ENCODE results near the gene CCNA2.

Gene CCNA2

GRCh38 chr4:121794505-121795188, 29.0 kb downstream of the CCNA2 start:
- no peak for TF ChIP-seq CTCF (IDR thresholded peaks at IDR 0.05; ENCODE audit: low read depth, low read length)
- DNase-seq: no peak
- Histone ChIP-seq H3K27me3 (peaks cover 25% of the 10 kb centered on the region), H3K4me3 (ENCODE audit: low read depth, low read length) (no peak overlapping the region), H3K4me1 (no peaks in the 10 kb centered on the region), H3K36me3 (no peaks in the 10 kb centered on the region), H3K9me3 (no peaks in the 10 kb centered on the region)

GRCh38 chr4:121792966-121793365, 30.7 kb downstream of the CCNA2 start:
- no peak overlapping the region for H3K4me3 ChIP-seq (ENCODE audit: low read depth, low read length)
- H3K36me3 ChIP-seq: no peaks in the 10 kb centered on the region
- H3K27me3 ChIP-seq: peaks cover 39% of the 10 kb centered on the region
- TF ChIP-seq CTCF (IDR thresholded peaks at IDR 0.05; ENCODE audit: low read depth, low read length): no peak
- DNase-seq: no peak
- no peaks in the 10 kb centered on the region for H3K4me1 ChIP-seq
- no peaks in the 10 kb centered on the region for H3K9me3 ChIP-seq

DNA sequence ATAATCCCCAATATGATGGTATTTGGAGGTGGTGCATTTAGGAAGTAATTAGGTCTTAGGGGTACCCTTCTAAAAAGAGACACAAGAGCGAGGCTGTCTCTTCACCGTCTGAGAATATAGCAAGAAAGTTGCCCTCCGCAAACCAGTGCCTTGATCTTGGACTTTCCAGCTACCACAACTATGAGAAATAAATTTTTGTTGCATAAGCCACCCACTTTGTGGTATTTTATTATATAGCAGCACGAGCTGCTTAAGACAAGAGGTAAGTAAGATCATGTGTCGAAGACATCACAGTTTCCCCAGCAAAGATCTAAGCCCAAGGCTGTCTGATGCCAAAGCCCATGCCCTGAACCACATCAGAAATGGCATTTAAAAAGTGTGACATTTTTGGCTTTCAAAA, 32.2 kb downstream of the CCNA2 start:
- Histone ChIP-seq H3K36me3 (no peaks in the 10 kb centered on the region), H3K4me3 (ENCODE audit: low read depth, low read length) (no peak overlapping the region), H3K4me1 (no peaks in the 10 kb centered on the region), H3K9me3 (no peaks in the 10 kb centered on the region), H3K27me3 (peaks cover 41% of the 10 kb centered on the region)
- TF ChIP-seq CTCF (IDR thresholded peaks at IDR 0.05; ENCODE audit: low read depth, low read length): no peak
- no peak for DNase-seq

GRCh38 chr4:121790976-121791375, 32.7 kb downstream of the CCNA2 start:
- Histone ChIP-seq H3K36me3 (no peaks in the 10 kb centered on the region), H3K27me3 (peaks cover 41% of the 10 kb centered on the region), H3K4me1 (no peaks in the 10 kb centered on the region), H3K9me3 (no peaks in the 10 kb centered on the region), H3K4me3 (ENCODE audit: low read depth, low read length) (no peak overlapping the region)
- TF ChIP-seq CTCF (IDR thresholded peaks at IDR 0.05; ENCODE audit: low read depth, low read length): no peak
- no peak for DNase-seq

DNA sequence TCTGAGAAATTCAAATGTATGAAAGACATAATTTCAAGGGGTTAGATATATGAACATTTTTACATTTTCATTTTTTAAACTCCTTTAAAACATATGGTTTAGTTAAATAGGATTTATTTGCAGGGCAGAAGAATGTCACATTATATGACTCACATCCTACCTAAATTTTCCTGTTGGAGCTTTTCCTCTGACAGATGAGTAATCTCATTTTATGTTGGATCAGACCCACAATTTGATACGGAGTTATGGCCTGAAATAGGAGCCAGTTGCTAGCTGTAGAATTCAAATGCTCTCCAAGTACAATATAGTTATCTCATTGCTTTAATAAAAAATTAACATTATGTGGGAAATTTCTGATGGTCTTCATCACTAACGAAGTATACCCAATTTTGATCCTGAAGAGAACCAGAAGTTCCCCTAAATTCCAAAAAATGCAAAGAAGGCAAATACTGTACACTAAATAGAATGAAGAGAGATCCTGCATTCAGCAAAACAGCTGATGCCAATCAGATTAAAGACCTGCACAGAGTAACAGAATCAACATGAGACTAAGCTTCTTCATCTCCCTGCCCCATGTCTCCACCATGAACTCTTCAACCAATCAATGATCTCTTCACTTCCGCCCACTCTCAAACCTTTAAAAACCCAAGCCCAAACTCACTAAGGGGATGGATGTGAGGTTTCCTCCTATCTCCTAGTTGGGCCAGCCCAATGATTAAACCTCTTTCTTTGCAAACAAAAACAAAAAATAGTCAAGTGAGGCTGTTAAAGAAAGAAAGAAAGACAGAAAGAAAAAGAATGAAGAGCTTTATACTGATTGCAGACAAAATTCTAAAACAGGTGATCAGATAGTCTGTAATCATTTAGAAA, 33.5 kb downstream of the CCNA2 start:
- Histone ChIP-seq H3K27me3 (peaks cover 41% of the 10 kb centered on the region), H3K36me3 (no peaks in the 10 kb centered on the region), H3K9me3 (no peaks in the 10 kb centered on the region), H3K4me3 (ENCODE audit: low read depth, low read length) (no peak overlapping the region), H3K4me1 (no peaks in the 10 kb centered on the region)
- no peak for DNase-seq
- TF ChIP-seq CTCF (IDR thresholded peaks at IDR 0.05; ENCODE audit: low read depth, low read length): no peak

DNA sequence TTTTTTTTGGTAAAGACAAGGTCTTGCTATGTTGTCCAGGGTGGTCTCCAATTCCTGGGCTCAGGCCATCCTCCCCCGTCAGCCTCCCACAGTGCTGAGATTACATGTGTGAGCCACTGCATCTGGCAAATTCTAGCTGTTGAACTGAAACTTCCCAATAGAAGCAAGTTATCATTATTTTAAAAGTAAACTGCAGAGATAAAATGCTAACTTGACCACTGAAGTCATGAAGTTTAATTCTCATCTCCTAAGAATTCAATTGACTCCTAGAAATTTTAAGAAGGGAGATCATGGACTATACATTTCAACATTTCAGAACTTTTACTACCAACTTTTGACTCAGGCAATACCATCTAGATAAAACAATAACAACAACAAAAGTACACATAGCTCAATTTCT, 34.2 kb downstream of the CCNA2 start:
- Histone ChIP-seq H3K4me1 (no peaks in the 10 kb centered on the region), H3K36me3 (no peaks in the 10 kb centered on the region), H3K27me3 (peaks cover 38% of the 10 kb centered on the region), H3K9me3 (no peaks in the 10 kb centered on the region), H3K4me3 (ENCODE audit: low read depth, low read length) (no peak overlapping the region)
- no peak for TF ChIP-seq CTCF (IDR thresholded peaks at IDR 0.05; ENCODE audit: low read depth, low read length)
- DNase-seq: no peak

All from BE2C (cell line).